Measurements from ENCODE around the gene VIPR1. TPM values are rescaled to one million over a fixed set of nuclear protein-coding genes. Genes with fewer than 3 reads are reported as not detected.

Gene VIPR1
- polyA plus RNA-seq, 3 donors from 2014 or later = 0.30 to 1.8 (median 0.60) TPM

GRCh38 chr3:42488687-42489086 lies 13.8 kb upstream of the VIPR1 start:
- DNase-seq = no peak
- H3K9me3 Mint-ChIP-seq = no peaks in the 10 kb centered on the region
- no peak overlapping the region for H3K27ac Mint-ChIP-seq
- H3K4me3 Mint-ChIP-seq = no peak overlapping the region
- H3K36me3 Mint-ChIP-seq = no peaks in the 10 kb centered on the region
- peaks cover 1 to 9% (median 3%) of the 10 kb centered on the region in 3 donors for H3K27me3 Mint-ChIP-seq (ENCODE audit: low read depth in 3 of 3)
- H3K4me1 Mint-ChIP-seq = no peaks in the 10 kb centered on the region

DNA sequence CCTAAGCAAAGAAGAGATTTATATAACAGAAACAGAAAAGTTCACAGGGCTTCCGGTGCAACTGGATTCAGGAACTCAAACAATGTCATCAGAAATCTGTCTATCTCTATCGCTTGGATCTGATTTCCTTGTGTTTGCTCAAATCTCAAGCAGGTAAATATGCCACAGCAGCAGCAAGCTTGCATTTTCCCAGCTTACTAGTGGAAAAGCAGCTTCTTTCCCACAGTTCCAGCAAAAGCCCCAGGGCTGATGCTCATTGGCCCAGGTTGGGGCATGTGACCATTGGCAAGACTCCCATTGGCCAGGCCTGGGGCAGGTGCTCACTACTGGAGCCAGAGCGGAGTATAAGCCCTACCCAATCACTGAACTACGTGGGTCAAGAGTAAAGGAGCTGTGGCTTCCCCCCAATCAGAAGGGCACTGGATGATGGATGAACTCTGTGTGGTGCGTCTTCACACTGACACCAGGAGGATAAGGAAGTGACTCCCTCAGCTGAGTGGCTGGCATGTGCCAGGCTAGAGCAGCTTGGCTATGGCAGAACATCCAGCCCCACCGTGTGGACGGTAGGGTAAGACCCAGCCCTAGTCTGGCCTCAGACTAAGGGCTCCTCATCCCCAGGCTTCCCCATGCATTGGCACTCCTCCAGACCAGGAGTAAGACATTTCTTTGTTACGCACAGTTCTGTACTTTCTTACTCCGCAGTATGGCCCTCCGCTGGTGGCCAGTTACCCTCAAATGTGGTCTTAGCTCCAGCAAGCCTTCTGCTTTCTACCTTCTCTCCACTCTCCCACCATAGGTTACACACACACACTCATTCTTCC lies 13.1 kb upstream of the VIPR1 start:
- Mint-ChIP-seq H3K27ac (no peak overlapping the region), H3K4me3 (no peak overlapping the region), H3K27me3 (ENCODE audit: low read depth in 3 of 3) (peaks cover 3 to 9% (median 4%) of the 10 kb centered on the region in 3 donors), H3K4me1 (no peaks in the 10 kb centered on the region), H3K9me3 (no peaks in the 10 kb centered on the region), H3K36me3 (no peaks in the 10 kb centered on the region)
- DNase-seq = no peak

DNA sequence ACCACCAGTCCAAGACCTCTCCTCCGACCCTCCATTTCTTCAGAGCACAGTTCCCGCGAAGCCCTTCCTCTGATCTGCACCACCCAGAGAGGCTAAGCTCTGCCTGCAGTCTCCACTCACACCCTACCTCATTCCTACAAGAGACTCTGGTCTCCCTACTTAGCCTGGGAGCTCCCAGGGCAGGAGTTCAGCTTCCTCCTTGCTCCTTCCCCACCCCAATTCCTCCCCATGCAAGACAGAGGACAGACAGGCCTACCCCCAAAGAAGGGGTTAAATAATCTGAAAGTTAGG lies 12.6 kb upstream of the VIPR1 start:
- Mint-ChIP-seq H3K4me1 (no peaks in the 10 kb centered on the region), H3K27me3 (ENCODE audit: low read depth in 3 of 3) (peaks cover 3 to 9% (median 4%) of the 10 kb centered on the region in 3 donors), H3K27ac (no peak overlapping the region), H3K36me3 (no peaks in the 10 kb centered on the region), H3K9me3 (no peaks in the 10 kb centered on the region), H3K4me3 (no peak overlapping the region)
- no peak for DNase-seq

- Mint-ChIP-seq H3K27ac (no peak overlapping the region), H3K9me3 (no peaks in the 10 kb centered on the region), H3K36me3 (no peaks in the 10 kb centered on the region), H3K4me3 (no peak overlapping the region), H3K4me1 (no peaks in the 10 kb centered on the region), H3K27me3 (ENCODE audit: low read depth in 3 of 3) (peaks cover 3 to 9% (median 4%) of the 10 kb centered on the region in 3 donors)
- DNase-seq = no peak
Measured at GRCh38 chr3:42490243-42490642, 12.2 kb upstream of the VIPR1 start.

DNA sequence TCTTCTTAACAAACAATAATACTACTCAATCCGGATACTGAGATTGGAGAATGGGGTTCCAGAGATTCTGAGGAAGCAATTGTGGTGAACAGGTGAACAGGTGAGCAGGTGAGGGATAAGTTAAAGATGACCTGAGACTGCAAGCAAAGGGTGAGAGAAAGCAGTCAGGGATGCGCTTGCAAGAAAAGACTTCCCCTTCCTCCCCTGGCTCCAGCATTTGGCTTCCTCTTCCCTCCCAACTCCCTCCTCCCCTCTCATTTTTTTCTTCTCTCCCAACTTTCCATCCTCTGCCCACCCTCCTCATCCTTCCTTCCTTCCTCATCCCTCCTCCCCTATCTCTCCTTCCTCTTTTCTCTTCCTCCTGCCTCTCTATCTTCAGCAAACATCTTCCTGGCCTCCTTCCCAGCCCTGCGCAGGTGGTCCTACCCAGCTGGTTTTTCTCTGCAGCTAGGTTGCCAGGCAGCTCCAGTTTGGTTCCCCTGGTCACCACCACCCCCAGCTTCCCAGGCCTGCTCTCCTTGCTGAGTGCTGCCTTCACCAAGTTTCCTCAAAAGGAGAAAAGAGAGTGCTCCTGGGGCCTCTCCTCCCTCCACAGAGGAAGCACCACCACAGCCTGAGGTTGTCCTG lies 10.4 kb upstream of the VIPR1 start:
- H3K27ac Mint-ChIP-seq = no peak overlapping the region
- H3K4me3 Mint-ChIP-seq = no peak overlapping the region

DNA sequence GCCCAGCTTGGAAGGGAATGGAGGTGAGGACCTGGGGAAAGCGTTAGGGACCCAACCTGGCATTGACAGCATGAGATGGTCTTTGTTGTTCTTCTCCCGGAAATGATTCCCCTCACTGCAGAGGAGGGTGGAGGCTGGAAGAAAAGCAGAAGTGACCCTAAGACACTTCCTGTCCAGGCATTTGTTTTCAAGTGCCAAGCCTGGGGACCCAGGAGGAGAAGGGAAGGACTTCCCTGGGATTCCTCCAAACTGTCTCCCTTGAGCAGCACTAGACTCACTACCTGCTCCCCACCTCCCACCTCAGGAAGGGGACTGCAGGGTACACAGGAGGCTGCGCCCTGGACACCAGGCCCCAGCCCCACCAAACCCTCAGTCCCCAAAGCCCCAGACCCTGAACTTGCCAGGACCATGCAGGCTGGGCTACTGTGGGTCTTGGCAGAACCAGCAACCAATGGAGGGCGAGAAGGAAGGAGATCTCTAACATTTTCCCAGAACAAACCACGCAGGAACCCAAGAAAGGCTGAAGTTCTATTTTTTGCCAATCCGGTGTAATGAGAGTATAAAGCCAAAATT lies 9.8 kb upstream of the VIPR1 start:
- Mint-ChIP-seq H3K36me3 (no peaks in the 10 kb centered on the region), H3K4me3 (no peak overlapping the region), H3K4me1 (no peaks in the 10 kb centered on the region), H3K27ac (no peak overlapping the region), H3K9me3 (no peaks in the 10 kb centered on the region), H3K27me3 (ENCODE audit: low read depth in 3 of 3) (peaks cover 3 to 9% (median 4%) of the 10 kb centered on the region in 3 donors)
- no peak for DNase-seq

More for the DNA sequence above, 10.4 kb upstream of the VIPR1 start:
- Mint-ChIP-seq H3K27me3 (ENCODE audit: low read depth in 3 of 3) (peaks cover 3 to 7% (median 4%) of the 10 kb centered on the region in 3 donors), H3K36me3 (no peaks in the 10 kb centered on the region), H3K4me1 (no peaks in the 10 kb centered on the region), H3K9me3 (no peaks in the 10 kb centered on the region)
- DNase-seq = no peak

GRCh38 chr3:42493126-42493797 lies 9.2 kb upstream of the VIPR1 start:
- Mint-ChIP-seq H3K4me3 (no peak overlapping the region), H3K9me3 (no peaks in the 10 kb centered on the region), H3K27me3 (ENCODE audit: low read depth in 3 of 3) (peaks cover 3 to 11% (median 4%) of the 10 kb centered on the region in 3 donors), H3K36me3 (no peaks in the 10 kb centered on the region), H3K27ac (no peak overlapping the region), H3K4me1 (no peaks in the 10 kb centered on the region)
- no peak for DNase-seq

DNA sequence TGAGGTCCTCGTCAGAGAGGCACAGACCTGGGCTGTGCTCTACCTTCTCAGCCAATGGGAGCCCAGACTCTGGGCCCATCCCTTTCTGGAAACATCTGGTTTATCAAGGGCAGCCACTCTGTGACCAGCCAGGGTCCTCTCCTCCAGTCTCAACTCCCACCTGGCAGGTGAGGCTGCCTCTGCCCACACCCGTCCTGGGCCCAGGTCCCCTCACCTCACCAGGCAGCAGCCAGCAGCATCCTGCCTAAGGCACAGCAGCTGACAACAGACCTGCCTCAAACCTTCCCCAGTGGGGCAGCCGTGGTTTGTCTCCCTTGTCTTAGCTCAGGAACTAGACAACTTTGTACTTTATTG lies 8.7 kb upstream of the VIPR1 start:
- H3K36me3 Mint-ChIP-seq = no peaks in the 10 kb centered on the region
- no peak overlapping the region for H3K27ac Mint-ChIP-seq
- H3K4me3 Mint-ChIP-seq = no peak overlapping the region
- peaks cover 3 to 11% (median 7%) of the 10 kb centered on the region in 3 donors for H3K27me3 Mint-ChIP-seq (ENCODE audit: low read depth in 3 of 3)
- H3K4me1 Mint-ChIP-seq = no peaks in the 10 kb centered on the region
- no peaks in the 10 kb centered on the region for H3K9me3 Mint-ChIP-seq
- DNase-seq = no peak

GRCh38 chr3:42495393-42495792 lies 7.0 kb upstream of the VIPR1 start:
- Mint-ChIP-seq H3K4me3 (no peak overlapping the region), H3K27ac (no peak overlapping the region), H3K27me3 (ENCODE audit: low read depth in 3 of 3) (peaks cover 5 to 17% (median 8%) of the 10 kb centered on the region in 3 donors), H3K36me3 (no peaks in the 10 kb centered on the region), H3K9me3 (peaks cover 0 to 2% (median 0%) of the 10 kb centered on the region in 6 donors), H3K4me1 (peaks cover 0 to under 1% of the 10 kb centered on the region in 2 donors)
- DNase-seq = no peak

DNA sequence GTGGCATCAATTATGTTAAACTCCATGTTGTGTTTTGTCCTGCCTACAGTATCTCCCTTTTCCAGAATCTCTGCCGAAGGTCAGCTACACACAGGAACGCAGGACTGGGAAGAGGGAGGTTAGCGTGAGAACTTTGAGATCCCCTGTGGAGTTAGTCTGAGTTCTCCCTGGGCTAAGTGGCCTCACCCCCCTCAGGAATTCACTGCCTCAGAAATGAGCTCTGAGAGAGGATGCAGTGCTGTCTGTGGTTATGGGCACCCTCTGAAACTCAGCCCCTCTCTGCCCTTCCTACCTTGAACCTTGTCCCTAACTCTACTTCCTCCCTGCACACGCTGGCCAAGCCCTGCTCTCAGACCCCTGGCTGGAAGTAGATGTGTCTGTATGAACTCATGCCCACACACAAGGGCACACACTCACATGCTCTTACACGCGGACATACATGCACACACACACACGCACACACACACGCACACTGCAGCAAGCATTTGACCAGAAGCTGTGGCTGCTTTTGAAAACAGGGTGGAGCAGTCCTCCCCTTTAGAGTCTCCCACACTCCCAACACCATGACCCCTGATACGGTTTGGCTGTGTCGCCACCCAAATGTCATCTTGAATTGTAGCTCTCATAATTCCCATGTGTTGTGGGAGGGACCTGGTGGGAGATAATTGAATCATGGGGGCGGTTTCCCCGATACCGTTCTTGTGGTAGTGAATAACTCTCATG lies 5.3 kb upstream of the VIPR1 start:
- Mint-ChIP-seq H3K27ac (no peak overlapping the region), H3K4me1 (peaks cover 6 to 13% of the 10 kb centered on the region in 2 donors), H3K36me3 (no peaks in the 10 kb centered on the region), H3K4me3 (no peak overlapping the region), H3K27me3 (ENCODE audit: low read depth in 3 of 3) (peaks cover 2 to 15% (median 7%) of the 10 kb centered on the region in 3 donors), H3K9me3 (peaks cover 0 to 4% (median 0%) of the 10 kb centered on the region in 6 donors)
- DNase-seq = no peak

DNA sequence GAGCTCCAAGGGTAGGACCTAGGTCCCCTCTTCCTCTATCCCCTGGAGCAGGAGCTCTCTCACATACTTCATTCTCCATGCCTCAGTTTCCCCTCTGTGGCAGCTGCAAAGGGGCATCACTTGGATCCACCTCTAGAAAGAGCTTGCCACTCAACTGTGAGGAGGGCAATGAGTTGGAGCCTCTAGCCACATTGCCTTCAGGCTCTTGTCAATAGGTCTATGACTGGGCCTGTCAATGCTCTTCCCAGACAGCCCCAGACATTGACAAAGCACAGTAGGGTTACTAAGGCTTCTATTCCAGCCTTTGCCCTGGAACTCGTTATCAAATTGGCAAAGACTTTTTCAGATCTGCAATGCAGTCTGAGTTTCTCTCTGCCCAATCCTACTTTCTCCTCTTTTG lies 4.4 kb upstream of the VIPR1 start:
- Mint-ChIP-seq H3K27ac (no peak overlapping the region), H3K4me1 (peaks cover 9 to 17% of the 10 kb centered on the region in 2 donors), H3K36me3 (no peaks in the 10 kb centered on the region), H3K27me3 (ENCODE audit: low read depth in 3 of 3) (peaks cover 2 to 15% (median 7%) of the 10 kb centered on the region in 3 donors), H3K4me3 (no peak overlapping the region), H3K9me3 (peaks cover 0 to 4% (median 0%) of the 10 kb centered on the region in 6 donors)
- no peak for DNase-seq

DNA sequence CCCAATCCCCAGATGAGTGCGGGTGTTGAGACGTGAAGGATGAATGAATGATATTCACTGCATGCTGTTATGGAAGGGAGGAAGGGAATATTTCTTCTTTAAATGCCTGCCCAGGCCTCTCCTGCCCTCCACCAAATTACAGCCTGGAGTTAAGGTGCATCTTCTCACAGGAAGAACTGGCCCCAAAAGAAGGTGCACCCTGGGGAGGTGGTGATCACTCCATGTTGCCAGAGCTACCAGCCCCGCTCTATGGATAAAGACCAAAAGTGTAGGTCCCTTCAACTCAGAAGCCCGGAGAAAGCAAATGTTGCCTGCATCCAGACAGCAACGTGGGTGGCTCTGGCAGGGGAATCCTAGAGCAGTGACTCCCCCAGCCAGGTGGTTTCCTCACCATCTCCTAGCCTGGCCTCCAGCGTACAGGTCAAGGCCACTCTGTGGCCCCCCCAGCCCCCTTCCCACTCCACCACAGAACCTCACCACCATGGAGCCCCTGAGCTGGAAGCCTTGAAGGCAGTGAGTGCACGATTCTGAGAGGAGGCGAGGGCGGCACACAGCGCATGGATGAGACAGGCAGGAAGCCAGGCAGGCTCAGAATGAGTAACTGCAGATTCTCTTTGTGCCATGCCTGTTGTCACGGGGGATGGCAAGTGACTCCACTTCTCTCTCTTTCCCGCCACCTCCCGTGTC lies 3.5 kb upstream of the VIPR1 start:
- Mint-ChIP-seq H3K27ac (no peak overlapping the region), H3K4me1 (peaks cover 16 to 22% of the 10 kb centered on the region in 2 donors), H3K4me3 (no peak overlapping the region), H3K36me3 (no peaks in the 10 kb centered on the region), H3K9me3 (peaks cover 0 to 4% (median 0%) of the 10 kb centered on the region in 6 donors), H3K27me3 (ENCODE audit: low read depth in 3 of 3) (peaks cover 2 to 16% (median 5%) of the 10 kb centered on the region in 3 donors)
- DNase-seq = no peak

DNA sequence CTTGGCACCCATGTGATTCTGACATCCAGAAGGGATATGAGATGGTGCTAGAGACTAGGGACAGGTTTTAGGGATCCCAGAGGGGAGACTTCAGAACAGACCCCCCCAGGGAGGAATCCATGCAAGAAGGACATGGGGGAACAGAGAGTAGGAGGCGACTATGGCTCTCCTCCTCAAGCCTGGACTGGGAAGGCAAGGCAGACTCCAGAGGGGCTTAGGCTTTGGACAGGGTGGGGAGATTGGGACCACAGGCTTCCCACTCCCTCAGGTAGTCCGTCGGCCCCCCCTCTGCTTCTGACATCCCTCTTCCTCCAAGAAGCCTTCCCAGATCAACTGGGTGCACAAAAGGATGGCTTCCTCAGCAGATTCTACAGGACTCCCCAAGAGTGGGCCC lies 3.0 kb upstream of the VIPR1 start:
- peaks cover 4 to 16% (median 4%) of the 10 kb centered on the region in 3 donors for H3K27me3 Mint-ChIP-seq (ENCODE audit: low read depth in 3 of 3)
- peaks cover 0 to 4% (median 0%) of the 10 kb centered on the region in 6 donors for H3K9me3 Mint-ChIP-seq
- no peaks in the 10 kb centered on the region for H3K36me3 Mint-ChIP-seq
- DNase-seq = no peak
- no peak overlapping the region for H3K4me3 Mint-ChIP-seq
- H3K27ac Mint-ChIP-seq = no peak overlapping the region
- H3K4me1 Mint-ChIP-seq = peaks cover 16 to 22% of the 10 kb centered on the region in 2 donors
